ENCODE data around the gene NFE2L3. TPM values are rescaled to one million over a fixed set of nuclear protein-coding genes. Genes with fewer than 3 reads are reported as not detected.

NFE2L3 gene
- total and polyA plus RNA-seq, 9 of the 15 experiments (the other 6 are each of a cell fraction or from before 2014, with no cell fraction given), result 2.9 to 16.9 (median 12.4) TPM

DNA sequence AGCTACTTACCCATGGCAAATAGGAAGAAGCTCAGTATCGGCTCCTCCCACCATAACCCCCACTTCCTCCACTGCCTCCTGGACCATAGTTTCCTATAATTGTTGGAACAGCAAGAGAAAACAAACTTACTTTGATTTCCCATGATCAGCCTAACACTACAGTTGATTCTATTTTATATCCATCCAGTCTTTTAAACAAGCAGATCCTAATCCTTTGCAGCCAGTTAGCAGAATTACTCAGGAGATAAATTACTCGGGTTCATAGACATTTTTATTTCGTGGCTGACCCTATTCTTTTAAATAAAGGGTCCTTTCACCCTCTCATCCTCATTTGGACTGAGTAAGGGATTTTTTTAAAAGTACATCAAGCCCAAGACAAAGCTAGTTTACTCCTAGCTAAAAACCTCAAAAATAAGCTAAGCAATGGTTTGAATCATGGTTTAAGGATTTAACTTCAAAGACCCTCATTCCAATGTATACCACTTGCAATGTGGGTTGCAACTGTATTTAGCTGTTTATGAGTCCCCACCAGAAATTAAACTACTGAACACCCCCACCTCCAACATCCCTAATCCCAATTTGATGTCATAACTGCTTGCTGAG lies 40.6 kb downstream of the NFE2L3 start (continued):
- no peak for TF ChIP-seq CTCF (IDR thresholded peaks at IDR 0.05 in 2 of 3, conservative IDR thresholded peaks at IDR 0.05 in 1 of 3; ENCODE audit: insufficient read depth in 2 of 3, low read depth in 1 of 3, low read length in 3 of 3)
- TF ChIP-seq SRSF9 (IDR thresholded peaks at IDR 0.05; ENCODE audit: borderline replicate concordance, low read depth, low read length), result no peak
- TF ChIP-seq PCBP2 (IDR thresholded peaks at IDR 0.05; ENCODE audit: low read depth, low read length, poor library complexity, severe bottlenecking), result no peak
- peak; percentile 58; the same call in 1 of the 2 replicates for TF ChIP-seq NFXL1 (CRISPR knock-in tag; IDR thresholded peaks at IDR 0.05)
- TF ChIP-seq ZNF274 (IDR thresholded peaks at IDR 0.05; ENCODE audit: borderline replicate concordance, low read depth, low read length), result no peak
- 0 out of 4 replicates have a peak, but pooled peaks of 1 of the 2 experiments have one; percentile 35 for TF ChIP-seq BCLAF1 (IDR thresholded peaks at IDR 0.05; ENCODE audit: borderline replicate concordance in 1 of 2, control insufficient read depth in 1 of 2, low read depth in 2 of 2, low read length in 1 of 2)
- no peak for TF ChIP-seq TCF15 (CRISPR knock-in tag; IDR thresholded peaks at IDR 0.05)
- peak; percentile 50; the same call in 1 of the 2 replicates for TF ChIP-seq RBFOX2 (IDR thresholded peaks at IDR 0.05; ENCODE audit: low read depth, low read length)
- no peak for TF ChIP-seq FOXJ2 (tag; IDR thresholded peaks at IDR 0.05)
- TF ChIP-seq ZNF780A (CRISPR knock-in tag; IDR thresholded peaks at IDR 0.05), result no peak
- TF ChIP-seq, protein P1, sequence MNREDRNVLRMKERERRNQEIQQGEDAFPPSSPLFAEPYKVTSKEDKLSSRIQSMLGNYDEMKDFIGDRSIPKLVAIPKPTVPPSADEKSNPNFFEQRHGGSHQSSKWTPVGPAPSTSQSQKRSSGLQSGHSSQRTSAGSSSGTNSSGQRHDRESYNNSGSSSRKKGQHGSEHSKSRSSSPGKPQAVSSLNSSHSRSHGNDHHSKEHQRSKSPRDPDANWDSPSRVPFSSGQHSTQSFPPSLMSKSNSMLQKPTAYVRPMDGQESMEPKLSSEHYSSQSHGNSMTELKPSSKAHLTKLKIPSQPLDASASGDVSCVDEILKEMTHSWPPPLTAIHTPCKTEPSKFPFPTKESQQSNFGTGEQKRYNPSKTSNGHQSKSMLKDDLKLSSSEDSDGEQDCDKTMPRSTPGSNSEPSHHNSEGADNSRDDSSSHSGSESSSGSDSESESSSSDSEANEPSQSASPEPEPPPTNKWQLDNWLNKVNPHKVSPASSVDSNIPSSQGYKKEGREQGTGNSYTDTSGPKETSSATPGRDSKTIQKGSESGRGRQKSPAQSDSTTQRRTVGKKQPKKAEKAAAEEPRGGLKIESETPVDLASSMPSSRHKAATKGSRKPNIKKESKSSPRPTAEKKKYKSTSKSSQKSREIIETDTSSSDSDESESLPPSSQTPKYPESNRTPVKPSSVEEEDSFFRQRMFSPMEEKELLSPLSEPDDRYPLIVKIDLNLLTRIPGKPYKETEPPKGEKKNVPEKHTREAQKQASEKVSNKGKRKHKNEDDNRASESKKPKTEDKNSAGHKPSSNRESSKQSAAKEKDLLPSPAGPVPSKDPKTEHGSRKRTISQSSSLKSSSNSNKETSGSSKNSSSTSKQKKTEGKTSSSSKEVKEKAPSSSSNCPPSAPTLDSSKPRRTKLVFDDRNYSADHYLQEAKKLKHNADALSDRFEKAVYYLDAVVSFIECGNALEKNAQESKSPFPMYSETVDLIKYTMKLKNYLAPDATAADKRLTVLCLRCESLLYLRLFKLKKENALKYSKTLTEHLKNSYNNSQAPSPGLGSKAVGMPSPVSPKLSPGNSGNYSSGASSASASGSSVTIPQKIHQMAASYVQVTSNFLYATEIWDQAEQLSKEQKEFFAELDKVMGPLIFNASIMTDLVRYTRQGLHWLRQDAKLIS (CRISPR knock-in tag; IDR thresholded peaks at IDR 0.05), result peak; percentile 33; the same call in 1 of the 2 replicates
- no peak for TF ChIP-seq ZBTB43 (CRISPR knock-in tag; IDR thresholded peaks at IDR 0.05)
- TF ChIP-seq DACH1 (IDR thresholded peaks at IDR 0.05; ENCODE audit: partially characterized antibody), result no peak
- no peak for TF ChIP-seq CREBBP (IDR thresholded peaks at IDR 0.05; ENCODE audit: low read depth, low read length)
- no peak for TF ChIP-seq PHB (CRISPR knock-in tag; IDR thresholded peaks at IDR 0.05)
- TF ChIP-seq SRSF7 (optimal IDR thresholded peaks at IDR 0.05; ENCODE audit: low read depth, low read length), result no peak
